GM06990 (cell line): ENCODE measurements around the gene NKAPD1.
A peak's percentile ranks its signal among the peaks of the same experiment; 100 is the strongest.

ENCODE experiments used
- DNase-seq: peaks from one replicate; pipeline ENCODE4 v3.0.0-alpha.2; 2011; ENCODE audit not compliant: insufficient read length; ENCODE audit errors: extremely low read depth
- H3K27me3 ChIP-seq: replicated peaks from 2 replicates; pipeline ENCODE4 v1.6.0; 2011; ENCODE audit warnings: low read length; ENCODE audit not compliant: control insufficient read depth, insufficient read depth
- H3K36me3 ChIP-seq: 2 replicates; pipeline ENCODE4 v1.5.1; 2011; ENCODE audit warnings: low read length; ENCODE audit not compliant: control insufficient read depth, insufficient read depth
- H3K4me3 ChIP-seq: replicated peaks from 2 replicates; pipeline ENCODE4 v1.5.1; 2011; ENCODE audit warnings: low read depth, mild to moderate bottlenecking, control low read depth, low read length
- TF ChIP-seq, protein P1 (sequence below): IDR thresholded peaks from 2 replicates; pipeline ENCODE4 v1.5.1; 2011; ENCODE audit warnings: low read length, control low read depth, mild to moderate bottlenecking, inconsistent platforms; ENCODE audit not compliant: insufficient read depth, poor library complexity, severe bottlenecking

NKAPD1 gene

DNA sequence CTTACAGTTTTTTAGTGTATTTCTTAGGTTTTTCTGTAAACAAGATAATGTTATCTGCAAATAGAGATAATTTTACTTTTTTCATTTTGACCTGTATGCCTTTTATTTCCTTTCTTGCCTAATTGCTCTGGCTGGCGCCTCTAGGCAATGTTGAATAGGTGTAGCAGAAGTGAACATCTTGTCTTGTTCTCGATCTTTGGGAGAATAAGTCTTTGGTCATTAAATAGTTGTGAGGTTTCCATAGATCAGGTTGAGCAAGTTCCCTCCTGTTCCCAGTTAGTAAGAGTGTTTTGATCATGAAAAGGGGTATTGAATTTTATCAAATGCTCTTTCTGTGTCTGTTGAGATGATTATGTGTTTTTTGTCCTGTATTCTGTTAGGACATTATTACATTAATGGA lies 24.3 kb upstream of the NKAPD1 start:
- H3K36me3 ChIP-seq, result peaks cover 3% of the 10 kb centered on the region
- DNase-seq, result no peak
- TF ChIP-seq, protein P1, sequence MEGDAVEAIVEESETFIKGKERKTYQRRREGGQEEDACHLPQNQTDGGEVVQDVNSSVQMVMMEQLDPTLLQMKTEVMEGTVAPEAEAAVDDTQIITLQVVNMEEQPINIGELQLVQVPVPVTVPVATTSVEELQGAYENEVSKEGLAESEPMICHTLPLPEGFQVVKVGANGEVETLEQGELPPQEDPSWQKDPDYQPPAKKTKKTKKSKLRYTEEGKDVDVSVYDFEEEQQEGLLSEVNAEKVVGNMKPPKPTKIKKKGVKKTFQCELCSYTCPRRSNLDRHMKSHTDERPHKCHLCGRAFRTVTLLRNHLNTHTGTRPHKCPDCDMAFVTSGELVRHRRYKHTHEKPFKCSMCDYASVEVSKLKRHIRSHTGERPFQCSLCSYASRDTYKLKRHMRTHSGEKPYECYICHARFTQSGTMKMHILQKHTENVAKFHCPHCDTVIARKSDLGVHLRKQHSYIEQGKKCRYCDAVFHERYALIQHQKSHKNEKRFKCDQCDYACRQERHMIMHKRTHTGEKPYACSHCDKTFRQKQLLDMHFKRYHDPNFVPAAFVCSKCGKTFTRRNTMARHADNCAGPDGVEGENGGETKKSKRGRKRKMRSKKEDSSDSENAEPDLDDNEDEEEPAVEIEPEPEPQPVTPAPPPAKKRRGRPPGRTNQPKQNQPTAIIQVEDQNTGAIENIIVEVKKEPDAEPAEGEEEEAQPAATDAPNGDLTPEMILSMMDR, result no peak
- no peak overlapping the region for H3K4me3 ChIP-seq
- no peaks in the 10 kb centered on the region for H3K27me3 ChIP-seq

DNA sequence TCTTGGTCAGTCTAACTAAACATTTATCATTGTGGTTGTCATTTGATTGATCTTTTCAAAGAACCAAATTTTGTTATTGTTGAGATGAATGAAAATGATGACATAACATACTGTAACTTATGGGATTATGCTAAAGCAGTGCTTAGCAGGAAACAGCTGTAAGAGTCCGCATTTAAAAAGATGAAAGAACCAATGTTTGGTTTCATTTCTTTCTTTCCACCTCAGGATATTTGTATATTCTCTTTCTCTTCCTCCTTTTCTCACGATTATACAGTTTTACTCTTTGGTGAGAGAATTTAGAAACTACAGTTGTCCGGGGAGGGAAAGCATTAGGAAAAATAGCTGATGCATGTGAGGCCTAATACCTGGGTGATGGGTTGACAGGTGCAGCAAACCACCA lies 23.4 kb upstream of the NKAPD1 start:
- no peak overlapping the region for H3K4me3 ChIP-seq
- H3K36me3 ChIP-seq, result peaks cover 3% of the 10 kb centered on the region
- peak; percentile 44 for DNase-seq
- H3K27me3 ChIP-seq, result no peaks in the 10 kb centered on the region
- TF ChIP-seq, protein P1, result no peak

DNA sequence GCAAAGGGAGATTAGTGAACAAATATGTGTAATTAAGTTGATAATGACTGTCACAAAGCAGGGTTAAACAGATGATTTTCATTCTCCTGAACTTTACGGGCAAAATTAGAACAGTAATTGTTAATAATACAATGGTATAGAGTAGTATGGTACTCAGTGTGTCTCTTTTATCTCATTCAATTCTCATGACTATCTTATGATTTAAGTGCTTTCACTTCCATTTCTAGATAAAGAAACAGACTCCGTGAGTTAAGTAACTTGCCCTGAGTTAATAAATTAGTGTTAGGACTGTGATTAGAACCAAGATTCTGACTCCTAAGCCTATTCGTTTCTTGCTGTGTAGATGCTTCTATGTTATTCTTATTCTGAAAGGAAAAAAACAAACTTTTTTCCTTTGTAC lies 22.3 kb upstream of the NKAPD1 start:
- H3K4me3 ChIP-seq, result no peak overlapping the region
- no peaks in the 10 kb centered on the region for H3K27me3 ChIP-seq
- H3K36me3 ChIP-seq, result peaks cover 3% of the 10 kb centered on the region
- TF ChIP-seq, protein P1, result no peak
- no peak for DNase-seq

DNA sequence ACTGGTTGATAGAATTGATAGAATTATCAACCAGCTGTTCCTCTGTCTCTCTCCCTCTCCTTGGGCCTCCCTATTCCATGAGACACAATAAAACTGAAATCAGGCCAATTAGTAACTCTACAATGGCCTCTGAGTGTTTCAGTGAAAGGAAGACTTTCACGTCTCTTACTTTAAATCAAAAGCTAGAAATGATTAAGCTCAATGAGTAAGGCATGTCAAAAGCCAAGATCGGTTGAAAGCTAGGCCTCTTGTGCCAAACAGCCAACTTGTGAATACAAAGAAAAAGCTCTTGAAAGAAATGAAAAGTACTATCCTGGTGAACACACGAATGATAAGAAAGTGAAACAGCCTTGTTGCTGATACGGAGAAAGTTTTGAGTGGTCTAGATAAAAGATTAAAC lies 16.9 kb upstream of the NKAPD1 start:
- TF ChIP-seq, protein P1, result no peak
- DNase-seq, result no peak
- Histone ChIP-seq H3K27me3 (no peaks in the 10 kb centered on the region), H3K4me3 (no peak overlapping the region), H3K36me3 (peaks cover 5% of the 10 kb centered on the region)

DNA sequence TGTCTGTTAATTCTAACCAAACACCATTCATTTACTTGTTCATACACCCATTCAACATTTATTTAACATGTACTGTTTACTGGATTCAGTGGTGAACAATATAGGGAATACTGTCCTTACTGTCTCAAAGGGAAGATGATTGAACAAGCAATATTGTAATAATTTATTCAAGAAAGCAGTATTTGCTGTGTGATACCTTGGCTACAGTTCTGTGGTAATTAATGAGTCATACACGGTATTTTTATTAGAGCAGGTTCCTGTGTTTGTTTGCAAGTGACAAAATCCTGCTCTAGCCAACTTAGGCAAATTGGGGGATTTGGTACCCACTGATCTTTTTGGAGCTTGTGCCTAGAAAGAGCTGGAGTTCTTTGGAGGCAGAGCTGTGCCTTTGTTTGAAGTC lies 16.0 kb upstream of the NKAPD1 start:
- DNase-seq, result no peak
- TF ChIP-seq, protein P1, result no peak
- Histone ChIP-seq H3K27me3 (no peaks in the 10 kb centered on the region), H3K4me3 (no peak overlapping the region), H3K36me3 (peaks cover 4% of the 10 kb centered on the region)

DNA sequence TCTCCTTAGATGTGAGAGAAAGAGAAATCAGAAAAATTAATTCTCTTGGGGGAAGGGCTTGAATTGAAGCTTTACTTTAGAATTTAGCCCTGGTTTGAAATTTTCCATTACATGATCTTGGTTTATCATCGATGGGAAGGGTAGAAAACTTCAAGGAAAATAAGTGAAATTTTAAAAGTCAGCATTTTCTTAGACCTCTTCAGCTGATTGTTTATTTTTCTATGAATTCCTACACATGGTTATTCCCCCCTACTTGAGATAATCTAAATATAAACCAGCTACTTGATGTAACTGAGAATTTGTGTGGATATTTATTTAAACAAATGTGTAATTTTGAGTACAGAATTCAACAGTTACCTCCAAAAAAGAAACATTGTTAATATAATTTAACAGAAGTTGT lies 11.2 kb upstream of the NKAPD1 start:
- no peaks in the 10 kb centered on the region for H3K27me3 ChIP-seq
- no peak overlapping the region for H3K4me3 ChIP-seq
- H3K36me3 ChIP-seq, result peaks cover 2% of the 10 kb centered on the region
- no peak for DNase-seq
- TF ChIP-seq, protein P1, result no peak
